CD4-positive, alpha-beta T cell treated with Interleukin-6 at 100 ng/mL for 8 hours (primary cell): Measurements from ENCODE around the gene TRPM8.
"Not testable (repeated sequence)": the region's sequence is repeated elsewhere in the genome, so short reads cannot be mapped to it uniquely, and the experiment has no call there.

Experiments
- DNase-seq: peaks from one replicate; pipeline ENCODE4 v3.0.0-alpha.2; 2020; ENCODE audit warnings: mixed read lengths, low spot score

TRPM8 gene

GRCh38 chr2:233917116-233917515, at the start of gene TRPM8:
Gene TRPM8 (plus strand): TSS chr2:233917373. CDS start chr2:233926538, 9,165 bp downstream.
- DNase-seq = no peak

- DNase-seq = peak; percentile 50
Measured at GRCh38 chr2:233867993-233868532, 49.1 kb upstream of the TRPM8 start, which contains the start of gene MSL3B. Gene MSL3B (minus strand): TSS chr2:233868386.

GRCh38 chr2:233871432-233871831, 45.7 kb upstream of the TRPM8 start:
- DNase-seq = no peak

GRCh38 chr2:233872125-233872524, 45.0 kb upstream of the TRPM8 start:
- not testable (repeated sequence) for DNase-seq

GRCh38 chr2:233882353-233882752, 34.8 kb upstream of the TRPM8 start:
- no peak for DNase-seq

- no peak for DNase-seq
Measured at GRCh38 chr2:233892793-233893192, 24.4 kb upstream of the TRPM8 start.

- DNase-seq = not testable (repeated sequence)
Measured at GRCh38 chr2:233896253-233896652, 20.9 kb upstream of the TRPM8 start.

GRCh38 chr2:233901367-233901766, 15.8 kb upstream of the TRPM8 start:
- no peak for DNase-seq

GRCh38 chr2:233901884-233902283, 15.3 kb upstream of the TRPM8 start:
- DNase-seq = no peak

GRCh38 chr2:233905945-233906344, 11.2 kb upstream of the TRPM8 start:
- no peak for DNase-seq

- no peak for DNase-seq
Measured at GRCh38 chr2:233907627-233908026, 9.5 kb upstream of the TRPM8 start.

- no peak for DNase-seq
Measured at GRCh38 chr2:233912691-233913423, 4.3 kb upstream of the TRPM8 start.

GRCh38 chr2:233915128-233915527, 2.0 kb upstream of the TRPM8 start:
- no peak for DNase-seq

GRCh38 chr2:233919319-233919718, 2.1 kb downstream of the TRPM8 start:
- no peak for DNase-seq

- no peak for DNase-seq
Measured at GRCh38 chr2:233919938-233920337, 2.8 kb downstream of the TRPM8 start.

GRCh38 chr2:233922471-233922870, 5.3 kb downstream of the TRPM8 start:
- DNase-seq = no peak

GRCh38 chr2:233925402-233925801, 8.2 kb downstream of the TRPM8 start:
- DNase-seq = no peak

- DNase-seq = no peak
Measured at GRCh38 chr2:233926806-233927205, 9.6 kb downstream of the TRPM8 start.

GRCh38 chr2:233928594-233929351, 11.6 kb downstream of the TRPM8 start:
- DNase-seq = no peak

- DNase-seq = no peak
Measured at GRCh38 chr2:233929352-233930022, 12.3 kb downstream of the TRPM8 start.

GRCh38 chr2:233934524-233934923, 17.4 kb downstream of the TRPM8 start:
- no peak for DNase-seq

GRCh38 chr2:233935426-233935825, 18.3 kb downstream of the TRPM8 start:
- DNase-seq = no peak
